Astrocyte (in vitro differentiated cells and primary cell): ENCODE data around the gene PI4KA. TPM values are rescaled to one million over a fixed set of nuclear protein-coding genes. Genes with fewer than 3 reads are reported as not detected.

Source experiments
- DNase-seq: peaks from one replicate; pipeline ENCODE4 v3.0.0-alpha.2; 2010; ENCODE audit warnings: low read depth
- FAIRE-seq: peaks from 2 replicates; lab custom pipeline; 2011; peaks lifted over from hg19 to GRCh38; lab: Jason Lieb, UNC
- H2AFZ ChIP-seq: 2 replicates; pipeline ENCODE4 v1.6.0; 2012; ENCODE audit warnings: low read depth, low read length, inconsistent platforms
- H3K27ac ChIP-seq: 2 replicates; pipeline ENCODE4 v1.5.1; 2011; ENCODE audit warnings: low read depth, low read length, inconsistent platforms
- H3K27me3 ChIP-seq: 2 replicates; pipeline ENCODE4 v1.6.0; 2011; ENCODE audit warnings: low read length, inconsistent platforms; ENCODE audit not compliant: insufficient read depth
- H3K36me3 ChIP-seq: 2 replicates; pipeline ENCODE4 v1.5.1; 2011; ENCODE audit warnings: low read length, inconsistent platforms; ENCODE audit not compliant: insufficient read depth
- H3K4me1 ChIP-seq: 2 replicates; pipeline ENCODE4 v1.5.1; 2011; ENCODE audit warnings: low read length, inconsistent platforms; ENCODE audit not compliant: insufficient read depth
- H3K4me2 ChIP-seq: 2 replicates; pipeline ENCODE4 v1.6.0; 2012; ENCODE audit warnings: low read length, inconsistent platforms
- H3K4me3 ChIP-seq: 2 replicates; pipeline ENCODE4 v1.5.1; 2011; ENCODE audit warnings: low read depth, mild to moderate bottlenecking, low read length, inconsistent platforms; ENCODE audit not compliant: insufficient read depth
- H3K79me2 ChIP-seq: 2 replicates; pipeline ENCODE4 v1.6.0; 2012; ENCODE audit warnings: mild to moderate bottlenecking, low read length, inconsistent platforms; ENCODE audit not compliant: insufficient read depth
- H3K9ac ChIP-seq: 2 replicates; pipeline ENCODE4 v1.6.0; 2012; ENCODE audit warnings: mild to moderate bottlenecking, low read length, inconsistent platforms
- H3K9me3 ChIP-seq: 2 replicates; pipeline ENCODE4 v1.5.1; 2012; ENCODE audit warnings: low read depth, mild to moderate bottlenecking, low read length, inconsistent platforms; ENCODE audit not compliant: insufficient read depth
- H4K20me1 ChIP-seq: 2 replicates; pipeline ENCODE4 v1.6.0; 2012; ENCODE audit warnings: low read length, inconsistent platforms; ENCODE audit not compliant: insufficient read depth
- H3K27ac Mint-ChIP-seq: one replicate; pipeline ENCODE4 v1.8.0; 2021; ENCODE audit warnings: mild to moderate bottlenecking, mixed read lengths; ENCODE audit not compliant: unreplicated experiment
- H3K27me3 Mint-ChIP-seq: one replicate; pipeline ENCODE4 v1.8.0; 2021; ENCODE audit warnings: low read depth, mixed read lengths; ENCODE audit not compliant: unreplicated experiment
- H3K36me3 Mint-ChIP-seq: one replicate; pipeline ENCODE4 v1.8.0; 2021; ENCODE audit warnings: low read depth, mixed read lengths; ENCODE audit not compliant: unreplicated experiment
- H3K4me1 Mint-ChIP-seq: one replicate; pipeline ENCODE4 v1.8.0; 2021; ENCODE audit warnings: low read depth, mixed read lengths; ENCODE audit not compliant: unreplicated experiment
- H3K4me3 Mint-ChIP-seq: one replicate; pipeline ENCODE4 v1.8.0; 2021; ENCODE audit warnings: mild to moderate bottlenecking, moderate library complexity, mixed read lengths; ENCODE audit not compliant: unreplicated experiment
- H3K9me3 Mint-ChIP-seq: one replicate; pipeline ENCODE4 v1.8.0; 2021; ENCODE audit warnings: mild to moderate bottlenecking, mixed read lengths; ENCODE audit not compliant: unreplicated experiment
- EZH2 ChIP-seq: IDR thresholded peaks from 2 replicates; pipeline ENCODE4 v1.6.1; 2012; ENCODE audit warnings: mild to moderate bottlenecking, low read length, inconsistent platforms; ENCODE audit not compliant: insufficient read depth
- total RNA-seq: library from RNA; stranded (reverse); gene quantifications from 2 replicates; pipeline ENCODE4 v1.2.1, GENCODE V29; 2021
- TF ChIP-seq, protein P1 (sequence below): IDR thresholded peaks from 2 replicates; pipeline ENCODE4 v1.5.1; 2011; ENCODE audit warnings: low read depth, mild to moderate bottlenecking, inconsistent platforms, low read length, moderate library complexity; ENCODE audit not compliant: insufficient read depth

Gene PI4KA
- total RNA-seq, 1 donor from 2014 or later = 35.9 TPM

DNA sequence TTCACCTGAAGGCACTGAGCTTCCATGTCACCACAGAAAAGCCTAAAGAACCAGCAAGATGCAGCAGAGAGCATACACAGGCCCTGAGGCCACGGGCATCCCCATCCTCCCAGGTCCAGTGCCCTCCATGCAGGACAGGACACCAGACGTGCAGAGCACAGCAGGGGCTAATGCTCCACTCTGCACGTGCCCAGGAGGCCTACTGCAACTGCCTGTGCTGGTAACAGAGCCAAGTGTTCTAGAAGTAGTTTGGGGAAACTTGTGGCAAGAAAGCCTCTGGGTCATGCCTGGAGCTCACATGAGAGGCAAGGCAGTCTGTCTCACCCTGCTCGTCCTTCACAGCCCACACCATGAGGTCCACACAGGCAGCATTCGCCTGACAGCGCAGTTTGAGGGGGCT is 54.0 kb downstream of the PI4KA start:
- H4K20me1 ChIP-seq = no peaks in the 10 kb centered on the region
- H3K9me3 ChIP-seq = no peaks in the 10 kb centered on the region
- no peaks in the 10 kb centered on the region for H3K27me3 ChIP-seq
- H3K36me3 Mint-ChIP-seq = peaks cover 16% of the 10 kb centered on the region
- no peak overlapping the region for H3K9ac ChIP-seq
- H3K4me1 ChIP-seq = peaks cover 8% of the 10 kb centered on the region
- H3K4me3 Mint-ChIP-seq = no peak overlapping the region
- H3K27me3 Mint-ChIP-seq = no peaks in the 10 kb centered on the region
- H2AFZ ChIP-seq = no peak overlapping the region
- no peak for TF ChIP-seq EZH2
- TF ChIP-seq, protein P1, sequence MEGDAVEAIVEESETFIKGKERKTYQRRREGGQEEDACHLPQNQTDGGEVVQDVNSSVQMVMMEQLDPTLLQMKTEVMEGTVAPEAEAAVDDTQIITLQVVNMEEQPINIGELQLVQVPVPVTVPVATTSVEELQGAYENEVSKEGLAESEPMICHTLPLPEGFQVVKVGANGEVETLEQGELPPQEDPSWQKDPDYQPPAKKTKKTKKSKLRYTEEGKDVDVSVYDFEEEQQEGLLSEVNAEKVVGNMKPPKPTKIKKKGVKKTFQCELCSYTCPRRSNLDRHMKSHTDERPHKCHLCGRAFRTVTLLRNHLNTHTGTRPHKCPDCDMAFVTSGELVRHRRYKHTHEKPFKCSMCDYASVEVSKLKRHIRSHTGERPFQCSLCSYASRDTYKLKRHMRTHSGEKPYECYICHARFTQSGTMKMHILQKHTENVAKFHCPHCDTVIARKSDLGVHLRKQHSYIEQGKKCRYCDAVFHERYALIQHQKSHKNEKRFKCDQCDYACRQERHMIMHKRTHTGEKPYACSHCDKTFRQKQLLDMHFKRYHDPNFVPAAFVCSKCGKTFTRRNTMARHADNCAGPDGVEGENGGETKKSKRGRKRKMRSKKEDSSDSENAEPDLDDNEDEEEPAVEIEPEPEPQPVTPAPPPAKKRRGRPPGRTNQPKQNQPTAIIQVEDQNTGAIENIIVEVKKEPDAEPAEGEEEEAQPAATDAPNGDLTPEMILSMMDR = no peak
- H3K4me2 ChIP-seq = no peak overlapping the region
- FAIRE-seq (no peak), DNase-seq (no peak)
- H3K36me3 ChIP-seq = peaks cover 22% of the 10 kb centered on the region
- H3K27ac Mint-ChIP-seq = peak overlapping the region; percentile 20
- H3K27ac ChIP-seq = no peak overlapping the region
- H3K79me2 ChIP-seq = no peaks in the 10 kb centered on the region
- H3K9me3 Mint-ChIP-seq = no peaks in the 10 kb centered on the region
- peaks cover 12% of the 10 kb centered on the region for H3K4me1 Mint-ChIP-seq
- no peak overlapping the region for H3K4me3 ChIP-seq

GRCh38 chr22:20803696-20804324 is 54.8 kb downstream of the PI4KA start:
- Histone ChIP-seq H3K36me3 (peaks cover 28% of the 10 kb centered on the region), H3K9ac (no peak overlapping the region), H3K27ac (no peak overlapping the region), H3K4me2 (no peak overlapping the region), H3K4me3 (no peak overlapping the region), H4K20me1 (no peaks in the 10 kb centered on the region), H3K4me1 (peaks cover 8% of the 10 kb centered on the region), H3K79me2 (no peaks in the 10 kb centered on the region), H2AFZ (no peak overlapping the region), H3K27me3 (no peaks in the 10 kb centered on the region), H3K9me3 (no peaks in the 10 kb centered on the region)
- H3K27me3 Mint-ChIP-seq = no peaks in the 10 kb centered on the region
- peaks cover 12% of the 10 kb centered on the region for H3K4me1 Mint-ChIP-seq
- H3K36me3 Mint-ChIP-seq = peaks cover 19% of the 10 kb centered on the region
- H3K4me3 Mint-ChIP-seq = no peak overlapping the region
- FAIRE-seq (no peak), DNase-seq (no peak)
- H3K27ac Mint-ChIP-seq = no peak overlapping the region
- TF ChIP-seq, protein P1 = peak; percentile 42
- TF ChIP-seq EZH2 = no peak
- no peaks in the 10 kb centered on the region for H3K9me3 Mint-ChIP-seq

GRCh38 chr22:20802922-20803553 is 55.6 kb downstream of the PI4KA start:
- no peaks in the 10 kb centered on the region for H4K20me1 ChIP-seq
- no peak overlapping the region for H3K27ac ChIP-seq
- DNase-seq = no peak
- H3K27me3 ChIP-seq = no peaks in the 10 kb centered on the region
- peaks cover 34% of the 10 kb centered on the region for H3K36me3 ChIP-seq
- Mint-ChIP-seq H3K27me3 (no peaks in the 10 kb centered on the region), H3K4me1 (peaks cover 12% of the 10 kb centered on the region), H3K9me3 (no peaks in the 10 kb centered on the region), H3K36me3 (peaks cover 20% of the 10 kb centered on the region), H3K4me3 (no peak overlapping the region), H3K27ac (no peak overlapping the region)
- H3K4me3 ChIP-seq = no peak overlapping the region
- no peak for TF ChIP-seq EZH2
- TF ChIP-seq, protein P1 = no peak
- no peak overlapping the region for H2AFZ ChIP-seq
- H3K4me1 ChIP-seq = peaks cover 8% of the 10 kb centered on the region
- FAIRE-seq = no peak
- no peaks in the 10 kb centered on the region for H3K9me3 ChIP-seq
- no peaks in the 10 kb centered on the region for H3K79me2 ChIP-seq
- no peak overlapping the region for H3K9ac ChIP-seq
- H3K4me2 ChIP-seq = no peak overlapping the region
